Stimulated activated CD8-positive, alpha-beta memory T cell treated with anti-CD3 and anti-CD28 coated beads, Interleukin-12 subunit alpha, Interleukin-12 subunit beta, amount 100 ng/mL, for 24 hours (primary cell): Measurements from ENCODE around the gene RPP30.
A peak's percentile ranks its signal among the peaks of the same experiment; 100 is the strongest.

Experiments
- DNase-seq: peaks from one replicate; pipeline ENCODE4 v3.0.0-alpha.2; 2020; ENCODE audit errors: extremely low read depth

Gene RPP30

GRCh38 chr10:90871766-90872647, at the start of gene RPP30:
TSS of gene RPP30 (plus strand) at chr10:90871974. CDS start at chr10:90871987, 13 bp downstream.
- peak; percentile 56 for DNase-seq

GRCh38 chr10:90822508-90822907, 49.3 kb upstream of the RPP30 start:
- no peak for DNase-seq

GRCh38 chr10:90832111-90832510, 39.7 kb upstream of the RPP30 start:
- no peak for DNase-seq

- no peak for DNase-seq
Measured at GRCh38 chr10:90834326-90834725, 37.4 kb upstream of the RPP30 start.

GRCh38 chr10:90837486-90837885, 34.3 kb upstream of the RPP30 start:
- no peak for DNase-seq

- DNase-seq = no peak
Measured at GRCh38 chr10:90842725-90843124, 29.0 kb upstream of the RPP30 start.

GRCh38 chr10:90845726-90846125, 26.0 kb upstream of the RPP30 start:
- no peak for DNase-seq

- DNase-seq = no peak
Measured at GRCh38 chr10:90846746-90847145, 25.0 kb upstream of the RPP30 start.

GRCh38 chr10:90847436-90847835, 24.3 kb upstream of the RPP30 start:
- no peak for DNase-seq

GRCh38 chr10:90849956-90850749, 21.6 kb upstream of the RPP30 start:
- no peak for DNase-seq

GRCh38 chr10:90855126-90855525, 16.6 kb upstream of the RPP30 start:
- DNase-seq = no peak

GRCh38 chr10:90856261-90856660, 15.5 kb upstream of the RPP30 start:
- DNase-seq = no peak

- no peak for DNase-seq
Measured at GRCh38 chr10:90856964-90857634, 14.7 kb upstream of the RPP30 start.

GRCh38 chr10:90857635-90858460, 13.9 kb upstream of the RPP30 start, which contains the start of gene HTR7:
TSS of gene HTR7 (minus strand) at chr10:90858039. CDS start at chr10:90857671, 368 bp downstream.
- no peak for DNase-seq

GRCh38 chr10:90858461-90858968, 13.3 kb upstream of the RPP30 start:
- no peak for DNase-seq

GRCh38 chr10:90859321-90859751, 12.4 kb upstream of the RPP30 start:
- DNase-seq = no peak

- DNase-seq = no peak
Measured at GRCh38 chr10:90860790-90861189, 11.0 kb upstream of the RPP30 start.

- DNase-seq = no peak
Measured at GRCh38 chr10:90862908-90863514, 8.8 kb upstream of the RPP30 start.

GRCh38 chr10:90865401-90865800, 6.4 kb upstream of the RPP30 start:
- no peak for DNase-seq

GRCh38 chr10:90866050-90866598, 5.7 kb upstream of the RPP30 start:
- no peak for DNase-seq
